H1 (cell line): ENCODE measurements around the gene ZBTB11. TPM values are rescaled to one million over a fixed set of nuclear protein-coding genes. Genes with fewer than 3 reads are reported as not detected.

Experiments used
- CTCF ChIA-PET: fragments of 300-600 bp; sonication (Branson Sonifier 250); formaldehyde crosslinking; loops from one replicate; lab custom pipeline; 2021; ENCODE audit not compliant: partially characterized antibody; lab: Charles Lee
- POLR2A ChIA-PET: fragments of 300-600 bp; sonication (Branson Sonifier 250); formaldehyde crosslinking; loops from one replicate; lab custom pipeline; 2021; ENCODE audit warnings: inconsistent platforms; ENCODE audit not compliant: partially characterized antibody; lab: Charles Lee
- DNase-seq, 2 experiments: peaks; one replicate each; pipeline versions ENCODE4 v3.0.0 to v3.0.0-alpha.2; 2010 to 2022; ENCODE audit warnings: low spot score in 2 of 2, low read depth in 1 of 2, mixed read lengths in 1 of 2
- FAIRE-seq: peaks from 2 replicates; lab custom pipeline; 2011; peaks lifted over from hg19 to GRCh38; lab: Jason Lieb, UNC
- H2AFZ ChIP-seq: 2 replicates; pipeline ENCODE4 v1.8.1; 2012; ENCODE audit warnings: low read length, inconsistent platforms
- H2AK5ac ChIP-seq: 2 replicates; pipeline ENCODE4 v1.6.1; 2013; ENCODE audit warnings: low read depth, low read length
- H2BK120ac ChIP-seq: replicated peaks from 2 replicates; pipeline ENCODE3; 2013; ENCODE audit warnings: low read depth, low read length, inconsistent platforms
- H2BK12ac ChIP-seq: 2 replicates; pipeline ENCODE4 v1.6.1; 2013; ENCODE audit warnings: low read depth, low read length
- H2BK15ac ChIP-seq: 2 replicates; pipeline ENCODE4 v1.6.1; 2013; ENCODE audit warnings: low read length
- H2BK20ac ChIP-seq: 2 replicates; pipeline ENCODE4 v1.6.1; 2013; ENCODE audit warnings: low read length
- H2BK5ac ChIP-seq: 2 replicates; pipeline ENCODE4 v1.6.1; 2013; ENCODE audit warnings: low read depth, low read length
- H3K14ac ChIP-seq: 2 replicates; pipeline ENCODE4 v1.6.1; 2013; ENCODE audit warnings: inconsistent platforms; ENCODE audit not compliant: insufficient read length
- H3K18ac ChIP-seq: 2 replicates; pipeline ENCODE4 v1.6.1; 2013; ENCODE audit warnings: low read length; ENCODE audit errors: extremely low read depth
- H3K23ac ChIP-seq: 2 replicates; pipeline ENCODE4 v1.6.1; 2013; ENCODE audit warnings: inconsistent platforms; ENCODE audit not compliant: insufficient read length
- H3K23me2 ChIP-seq: 2 replicates; pipeline ENCODE4 v1.6.1; 2013; ENCODE audit warnings: low read depth, low read length
- H3K27ac ChIP-seq: 2 replicates; pipeline ENCODE4 v1.6.1; 2011; ENCODE audit warnings: low read depth, low read length, inconsistent platforms
- H3K27me3 ChIP-seq, 4 experiments: replicated peaks in 1 of 4; 1 replicate in 1 of 4; 2 replicates in 3 of 4; pipeline versions ENCODE4 v1.6.1 to v1.8.1; 2011 to 2013; ENCODE audit warnings: low read length in 3 of 4, mild to moderate bottlenecking in 3 of 4, inconsistent platforms in 2 of 4, mixed read lengths in 2 of 4, moderate library complexity in 1 of 4; ENCODE audit not compliant: control insufficient read depth in 3 of 4, insufficient read depth in 3 of 4; ENCODE audit errors: extremely low read depth in 1 of 4
- H3K36me3 ChIP-seq, 4 experiments: 2 replicates each; pipeline versions ENCODE4 v1.6.1 to v1.8.1; 2011 to 2013; ENCODE audit warnings: mild to moderate bottlenecking in 4 of 4, low read length in 3 of 4, moderate library complexity in 2 of 4, control low read depth in 1 of 4, inconsistent platforms in 1 of 4; ENCODE audit not compliant: insufficient read depth in 4 of 4, control insufficient read depth in 2 of 4
- H3K4ac ChIP-seq: replicated peaks from 2 replicates; pipeline ENCODE3; 2013; ENCODE audit warnings: low read length, low read depth, mixed read lengths, inconsistent platforms; ENCODE audit not compliant: insufficient read length
- H3K4me1 ChIP-seq, 4 experiments: replicated peaks in 1 of 4; 1 replicate in 1 of 4; 2 replicates in 3 of 4; pipeline versions ENCODE4 v1.6.1 to v1.8.1; 2011 to 2013; ENCODE audit warnings: low read length in 3 of 4, inconsistent platforms in 2 of 4, mixed read lengths in 1 of 4; ENCODE audit not compliant: insufficient read depth in 4 of 4, control insufficient read depth in 3 of 4
- H3K4me2 ChIP-seq, 2 experiments: 2 replicates each; pipeline versions ENCODE4 v1.6.1 to v1.8.1; 2011 to 2013; ENCODE audit warnings: low read depth in 2 of 2, low read length in 2 of 2, control low read depth in 1 of 2, inconsistent platforms in 1 of 2, mild to moderate bottlenecking in 1 of 2; ENCODE audit not compliant: insufficient read depth in 1 of 2
- H3K4me3 ChIP-seq, 4 experiments: fragments of 200-600, 300-600 bp in 1 of 4; sonication (generic), shearing (Covaris generic), sonication (Bioruptor Twin) in 1 of 4; 2 replicates each; pipeline versions ENCODE4 v1.5.1 to v1.8.1; 2011 to 2016; ENCODE audit warnings: low read length in 4 of 4, low read depth in 3 of 4, control low read depth in 2 of 4, inconsistent platforms in 2 of 4, mild to moderate bottlenecking in 2 of 4, mixed read lengths in 1 of 4, moderate library complexity in 1 of 4; ENCODE audit not compliant: insufficient read depth in 2 of 4; ENCODE audit errors: extremely low read depth in 1 of 4
- H3K56ac ChIP-seq: replicated peaks from 2 replicates; pipeline ENCODE3; 2013; ENCODE audit warnings: low read depth, mild to moderate bottlenecking, mixed read lengths, low read length, inconsistent platforms; ENCODE audit not compliant: insufficient read length
- H3K79me1 ChIP-seq: 2 replicates; pipeline ENCODE4 v1.6.1; 2013; ENCODE audit warnings: low read depth, low read length, control low read depth
- H3K79me2 ChIP-seq, 2 experiments: 2 replicates each; pipeline versions ENCODE4 v1.6.1 to v1.8.1; 2012 to 2013; ENCODE audit warnings: low read length in 2 of 2, mild to moderate bottlenecking in 2 of 2, inconsistent platforms in 1 of 2; ENCODE audit not compliant: insufficient read depth in 2 of 2, control insufficient read depth in 1 of 2
- H3K9ac ChIP-seq, 4 experiments: replicated peaks in 1 of 4; 1 replicate in 1 of 4; 2 replicates in 3 of 4; pipeline versions ENCODE4 v1.6.1 to v1.8.1; 2011 to 2013; ENCODE audit warnings: low read depth in 3 of 4, low read length in 3 of 4, control low read depth in 2 of 4, mild to moderate bottlenecking in 2 of 4, moderate library complexity in 2 of 4, inconsistent platforms in 1 of 4; ENCODE audit errors: extremely low read depth in 1 of 4
- H3K9me3 ChIP-seq, 2 experiments: 2 replicates each; pipeline versions ENCODE4 v1.6.1 to v1.8.1; 2012 to 2013; ENCODE audit warnings: mild to moderate bottlenecking in 2 of 2, moderate library complexity in 2 of 2, control low read depth in 1 of 2, inconsistent platforms in 1 of 2, low read depth in 1 of 2, low read length in 1 of 2, mixed read lengths in 1 of 2; ENCODE audit not compliant: insufficient read depth in 2 of 2
- H4K20me1 ChIP-seq, 2 experiments: replicated peaks in 1 of 2; 2 replicates each; pipeline versions ENCODE3 to v1.8.1; 2011 to 2013; ENCODE audit warnings: inconsistent platforms in 2 of 2, low read length in 2 of 2, mild to moderate bottlenecking in 1 of 2; ENCODE audit not compliant: insufficient read depth in 2 of 2, control insufficient read depth in 1 of 2
- H4K5ac ChIP-seq: 2 replicates; pipeline ENCODE4 v1.6.1; 2013; ENCODE audit warnings: low read length, low read depth, mixed read lengths, inconsistent platforms; ENCODE audit not compliant: insufficient read length
- H4K8ac ChIP-seq: 2 replicates; pipeline ENCODE4 v1.8.0; 2013; ENCODE audit warnings: mild to moderate bottlenecking, moderate library complexity, low read length, inconsistent platforms; ENCODE audit not compliant: insufficient read depth; ENCODE audit errors: extremely low read depth
- H4K91ac ChIP-seq: replicated peaks from 2 replicates; pipeline ENCODE3; 2013; ENCODE audit warnings: low read length, mixed read lengths, inconsistent platforms; ENCODE audit not compliant: insufficient read length
- GTF2F1 ChIP-seq: IDR thresholded peaks from 2 replicates; pipeline ENCODE4 v1.6.1; 2012; ENCODE audit warnings: low read depth, low read length, improper control_type of control experiment, borderline replicate concordance
- HDAC2 ChIP-seq, 2 experiments: fragments of 300-600 bp in 1 of 2; sonication (generic) in 1 of 2; IDR thresholded peaks; 2 replicates each; pipeline ENCODE4 v1.6.1; 2011 to 2012; ENCODE audit warnings: low read depth in 2 of 2, low read length in 2 of 2, mild to moderate bottlenecking in 2 of 2, moderate library complexity in 2 of 2, borderline replicate concordance in 1 of 2, inconsistent platforms in 1 of 2
- HDAC6 ChIP-seq: IDR thresholded peaks from one replicate; pipeline ENCODE4 v1.7.1; 2012; ENCODE audit warnings: low read depth, mild to moderate bottlenecking, inconsistent platforms, low read length, moderate library complexity
- JUN ChIP-seq: IDR thresholded peaks from 2 replicates; pipeline ENCODE4 v1.6.1; 2011; ENCODE audit warnings: low read depth, mild to moderate bottlenecking, improper control_type of control experiment, low read length
- POLR2AphosphoS5 ChIP-seq: IDR thresholded peaks from 2 replicates; pipeline ENCODE4 v1.6.1; 2011; ENCODE audit warnings: low read depth, low read length
- RNF2 ChIP-seq: fragments of 200-900, 300-1000 bp; sonication (generic); IDR thresholded peaks from 2 replicates; pipeline ENCODE4 v1.7.1; 2016; ENCODE audit warnings: borderline replicate concordance, low read depth, mild to moderate bottlenecking, antibody characterized with exemption, low read length; ENCODE audit not compliant: poor library complexity, severe bottlenecking; ENCODE audit errors: missing control alignments
- SIRT6 ChIP-seq: IDR thresholded peaks from one replicate; pipeline ENCODE4 v1.7.1; 2012; ENCODE audit warnings: low read length, inconsistent platforms
- SP2 ChIP-seq: IDR thresholded peaks from 2 replicates; pipeline ENCODE4 v1.6.1; 2012; ENCODE audit warnings: mild to moderate bottlenecking, low read length, inconsistent platforms
- WGBS, 2 experiments: shearing (Covaris generic) in 1 of 2; methylation state at CpG; one replicate each; pipeline versions ENCODE4 v1.1.6 to v1.1.7; 2013 to 2015; ENCODE audit warnings: low lambda C conversion rate in 2 of 2, mixed read lengths in 2 of 2, inconsistent platforms in 1 of 2, low coverage in 1 of 2, missing lambda C conversion rate in 1 of 2; ENCODE audit not compliant: insufficient replicate concordance in 2 of 2, insufficient coverage in 1 of 2, insufficient read length in 1 of 2; ENCODE audit errors: extremely low coverage in 1 of 2, missing lambda C conversion rate in 1 of 2; 5-methylcytosine and 5-hydroxymethylcytosine counted together
- polyA plus RNA-seq, 7 experiments: library from polyadenylated mRNA; depleted of rRNA in 3 of 7; stranded (reverse) in 5 of 7; unstranded in 2 of 7; fragments of >200 nt in 5 of 7; fragments of 200-250 nt in 2 of 7; gene quantifications; 1 replicate in 5 of 7; 2 replicates in 1 of 7; 4 replicates in 1 of 7; pipeline versions ENCODE4 v1.2.1 to v1.2.3, GENCODE V29; 2011 to 2013; ENCODE audit warnings: missing spikeins in 2 of 7, mixed read lengths in 2 of 7
- total RNA-seq: library from RNA; stranded (reverse); fragmentation: NEBNext Ultra II Directional; extraction: Animal tissue kit (Norgen Biotek cat#: 25700); gene quantifications from 2 replicates; pipeline ENCODE4 v1.2.1, GENCODE V29; 2021
- TF ChIP-seq, protein P1 (sequence below): IDR thresholded peaks from 2 replicates; pipeline ENCODE4 v1.6.1; 2012; ENCODE audit warnings: inconsistent platforms
- TF ChIP-seq, protein P2 (sequence below), 3 experiments: IDR thresholded peaks; 1 replicate in 2 of 3; 2 replicates in 1 of 3; pipeline versions ENCODE4 v1.5.1 to v1.6.1; 2011; ENCODE audit warnings: low read length in 3 of 3, mild to moderate bottlenecking in 3 of 3, inconsistent platforms in 2 of 3, low read depth in 1 of 3, moderate library complexity in 1 of 3; ENCODE audit not compliant: insufficient read depth in 1 of 3; ENCODE audit errors: control extremely low read depth in 1 of 3

The ZBTB11 gene
- total and polyA plus RNA-seq, 2 of the 8 experiments (the other 6 are each of a cell fraction or from before 2014, with no cell fraction given) = 3.0 to 14.0 TPM

DNA sequence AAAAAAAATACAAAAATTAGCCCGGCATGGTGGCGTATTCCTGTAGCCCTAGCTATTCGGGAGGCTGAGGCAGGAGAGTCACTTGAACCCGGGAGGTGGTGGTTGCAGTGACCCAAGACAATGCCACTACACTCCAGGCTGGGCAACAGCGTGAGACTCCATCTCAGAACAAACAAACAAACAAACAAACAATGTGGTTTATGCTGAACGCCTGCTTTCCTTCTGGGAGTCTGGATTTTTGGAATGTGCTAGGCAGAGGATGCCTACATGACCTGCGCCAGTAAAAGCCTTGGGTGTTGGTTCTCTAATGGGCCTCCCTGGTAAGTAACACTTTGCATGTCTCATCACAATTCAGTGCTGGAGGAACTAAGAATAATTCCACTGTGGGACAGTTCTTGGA, 59.5 kb downstream of the ZBTB11 start:
- no peak overlapping the region for H3K9ac ChIP-seq
- no peaks in the 10 kb centered on the region for H3K23me2 ChIP-seq
- H3K4me2 ChIP-seq = no peak overlapping the region
- no peak overlapping the region for H2BK120ac ChIP-seq
- no peak overlapping the region for H3K18ac ChIP-seq
- 0 out of 2 replicates have a peak overlapping the region, but pooled peaks have one; percentile 9 for H2BK12ac ChIP-seq
- H3K79me1 ChIP-seq = no peaks in the 10 kb centered on the region
- H2AK5ac ChIP-seq = no peak overlapping the region
- H2BK5ac ChIP-seq = no peak overlapping the region
- no peak overlapping the region for H3K56ac ChIP-seq
- no peak overlapping the region; the same call in 1 of the 2 replicates for H2AFZ ChIP-seq
- ChIA-PET CTCF (no interaction called here), POLR2A (no interaction called here)
- no peak overlapping the region for H2BK15ac ChIP-seq
- no peak overlapping the region for H3K4ac ChIP-seq
- H3K4me1 ChIP-seq = no peaks in the 10 kb centered on the region
- no peaks in the 10 kb centered on the region for H3K9me3 ChIP-seq
- no peak overlapping the region for H4K5ac ChIP-seq
- H4K8ac ChIP-seq = no peak overlapping the region
- no peak overlapping the region for H3K27ac ChIP-seq
- no peak overlapping the region for H3K14ac ChIP-seq
- FAIRE-seq = no peak
- no peaks in the 10 kb centered on the region for H4K20me1 ChIP-seq
- H4K91ac ChIP-seq = no peak overlapping the region
- 89% methylated on average over 7 of the region's 7 CpGs; no CpG with 5 or more reads in 1 of the 2 experiments for WGBS, 2 experiments
- H3K4me3 ChIP-seq = no peak overlapping the region
- DNase-seq = no peak
- no peaks in the 10 kb centered on the region for H3K79me2 ChIP-seq
- no peak overlapping the region for H2BK20ac ChIP-seq
- H3K23ac ChIP-seq = no peak overlapping the region
- H3K27me3 ChIP-seq = no peaks in the 10 kb centered on the region
- no peaks in the 10 kb centered on the region for H3K36me3 ChIP-seq
- no peak for TF ChIP-seq SP2
- TF ChIP-seq, protein P1, sequence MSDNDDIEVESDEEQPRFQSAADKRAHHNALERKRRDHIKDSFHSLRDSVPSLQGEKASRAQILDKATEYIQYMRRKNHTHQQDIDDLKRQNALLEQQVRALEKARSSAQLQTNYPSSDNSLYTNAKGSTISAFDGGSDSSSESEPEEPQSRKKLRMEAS = no peak
- TF ChIP-seq HDAC6 = no peak
- no peak for TF ChIP-seq JUN
- no peak for TF ChIP-seq RNF2
- no peak for TF ChIP-seq POLR2AphosphoS5
- TF ChIP-seq GTF2F1 = no peak
- TF ChIP-seq HDAC2 (IDR thresholded peaks at IDR 0.05; ENCODE audit: borderline replicate concordance in 1 of 2, low read depth in 2 of 2, low read length in 2 of 2) = no peak
- TF ChIP-seq, protein P2, sequence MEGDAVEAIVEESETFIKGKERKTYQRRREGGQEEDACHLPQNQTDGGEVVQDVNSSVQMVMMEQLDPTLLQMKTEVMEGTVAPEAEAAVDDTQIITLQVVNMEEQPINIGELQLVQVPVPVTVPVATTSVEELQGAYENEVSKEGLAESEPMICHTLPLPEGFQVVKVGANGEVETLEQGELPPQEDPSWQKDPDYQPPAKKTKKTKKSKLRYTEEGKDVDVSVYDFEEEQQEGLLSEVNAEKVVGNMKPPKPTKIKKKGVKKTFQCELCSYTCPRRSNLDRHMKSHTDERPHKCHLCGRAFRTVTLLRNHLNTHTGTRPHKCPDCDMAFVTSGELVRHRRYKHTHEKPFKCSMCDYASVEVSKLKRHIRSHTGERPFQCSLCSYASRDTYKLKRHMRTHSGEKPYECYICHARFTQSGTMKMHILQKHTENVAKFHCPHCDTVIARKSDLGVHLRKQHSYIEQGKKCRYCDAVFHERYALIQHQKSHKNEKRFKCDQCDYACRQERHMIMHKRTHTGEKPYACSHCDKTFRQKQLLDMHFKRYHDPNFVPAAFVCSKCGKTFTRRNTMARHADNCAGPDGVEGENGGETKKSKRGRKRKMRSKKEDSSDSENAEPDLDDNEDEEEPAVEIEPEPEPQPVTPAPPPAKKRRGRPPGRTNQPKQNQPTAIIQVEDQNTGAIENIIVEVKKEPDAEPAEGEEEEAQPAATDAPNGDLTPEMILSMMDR (IDR thresholded peaks at IDR 0.05; ENCODE audit: control extremely low read depth in 1 of 3, insufficient read depth in 1 of 3, low read depth in 1 of 3, low read length in 3 of 3) = no peak
- TF ChIP-seq SIRT6 = no peak
